Uterus (tissue), 4 donors: ENCODE results near the gene MCTP1. TPM values are rescaled to one million over a fixed set of nuclear protein-coding genes. Genes with fewer than 3 reads are reported as not detected.

Experiments
- DNase-seq, 2 donors: peaks; one replicate each; pipeline ENCODE4 v3.0.0-alpha.2; 2019 to 2020
- H3K27ac ChIP-seq, 2 donors: fragments of 200-600 bp; sonication (generic); 1 replicate in 1 of 2; 2 replicates in 1 of 2; pipeline ENCODE4 v1.5.1; 2016 to 2018
- H3K27me3 ChIP-seq, 2 donors: fragments of 200-600 bp; sonication (generic); one replicate each; pipeline ENCODE4 v1.5.1; 2018 to 2019; ENCODE audit warnings: control low read depth in 1 of 2
- H3K36me3 ChIP-seq, 2 donors: fragments of 200-600 bp; sonication (generic); one replicate each; pipeline ENCODE4 v1.5.1; 2019; ENCODE audit warnings: control low read depth in 1 of 2
- H3K4me1 ChIP-seq, 2 donors: fragments of 200-600 bp; sonication (generic); one replicate each; pipeline ENCODE4 v1.5.1; 2018 to 2019; ENCODE audit warnings: control low read depth in 1 of 2
- H3K4me3 ChIP-seq, 2 donors: fragments of 200-600 bp; sonication (generic); 1 replicate in 1 of 2; 2 replicates in 1 of 2; pipeline ENCODE4 v1.5.1; 2018 to 2019; ENCODE audit warnings: mild to moderate bottlenecking in 1 of 2
- H3K9me3 ChIP-seq, 2 donors: fragments of 200-600 bp; sonication (generic); one replicate each; pipeline ENCODE4 v1.5.1; 2019; ENCODE audit warnings: control low read depth in 1 of 2
- POLR2A ChIP-seq, 2 donors: fragments of 450-650 bp; IDR thresholded peaks; one replicate each; pipeline ENCODE4 v1.6.1; 2016; ENCODE audit warnings: antibody characterized with exemption in 2 of 2, mild to moderate bottlenecking in 1 of 2, moderate library complexity in 1 of 2
- intact Hi-C: fragments of 100-400 bp; cut with DNase I; formaldehyde crosslinking; loops from one replicate; pipeline ENCODE4 v1.15.1; 2023; ENCODE audit warnings: low total_unique reads
- total RNA-seq, 4 donors: library from RNA; depleted of rRNA in 3 of 4; stranded (reverse); fragments of >200 nt in 3 of 4; gene quantifications; one replicate each; pipeline versions ENCODE4 v1.1.0 to v1.2.4, GENCODE V29; 2014 to 2023
- TF ChIP-seq, protein P1 (sequence below), 4 experiments: fragments of 200-600 bp in 2 of 4; fragments of 450-650 bp in 2 of 4; sonication (generic) in 2 of 4; IDR thresholded peaks; one replicate each; pipeline ENCODE4 v1.5.1; 2016 to 2019; ENCODE audit warnings: antibody characterized with exemption in 4 of 4, mild to moderate bottlenecking in 2 of 4, moderate library complexity in 1 of 4
- donor health status: DM: yes; HTN: yes; CAD: no.

Gene MCTP1
- total RNA-seq, 4 donors from 2014 or later, result 25.3 to 114 (median 27.6) TPM

DNA sequence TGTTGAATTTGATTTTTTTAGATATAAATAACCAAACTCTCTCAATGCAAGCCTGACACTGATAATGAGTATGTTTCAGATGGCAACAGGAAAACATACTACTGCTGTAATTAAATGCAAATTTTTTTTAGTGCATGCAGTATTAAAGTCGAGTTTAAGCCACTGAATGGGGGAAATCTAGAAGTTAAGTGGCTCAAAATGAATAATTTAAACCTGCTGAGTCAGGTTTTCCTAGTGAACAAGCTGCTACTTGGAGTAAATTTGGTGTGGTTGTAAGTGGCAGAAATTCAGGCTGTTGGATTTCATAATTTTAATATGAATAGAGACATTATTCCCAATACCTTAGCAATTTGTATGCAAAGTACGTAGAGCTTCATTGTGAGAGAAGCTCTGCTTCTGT lies 544.6 kb downstream of the MCTP1 start:
- intact Hi-C loops, result no loop called here
- no peak overlapping the region for H3K4me3 ChIP-seq
- H3K27me3 ChIP-seq, result no peaks in the 10 kb centered on the region
- no peaks in the 10 kb centered on the region for H3K9me3 ChIP-seq
- no peak for TF ChIP-seq POLR2A (IDR thresholded peaks at IDR 0.05)
- TF ChIP-seq, protein P1, sequence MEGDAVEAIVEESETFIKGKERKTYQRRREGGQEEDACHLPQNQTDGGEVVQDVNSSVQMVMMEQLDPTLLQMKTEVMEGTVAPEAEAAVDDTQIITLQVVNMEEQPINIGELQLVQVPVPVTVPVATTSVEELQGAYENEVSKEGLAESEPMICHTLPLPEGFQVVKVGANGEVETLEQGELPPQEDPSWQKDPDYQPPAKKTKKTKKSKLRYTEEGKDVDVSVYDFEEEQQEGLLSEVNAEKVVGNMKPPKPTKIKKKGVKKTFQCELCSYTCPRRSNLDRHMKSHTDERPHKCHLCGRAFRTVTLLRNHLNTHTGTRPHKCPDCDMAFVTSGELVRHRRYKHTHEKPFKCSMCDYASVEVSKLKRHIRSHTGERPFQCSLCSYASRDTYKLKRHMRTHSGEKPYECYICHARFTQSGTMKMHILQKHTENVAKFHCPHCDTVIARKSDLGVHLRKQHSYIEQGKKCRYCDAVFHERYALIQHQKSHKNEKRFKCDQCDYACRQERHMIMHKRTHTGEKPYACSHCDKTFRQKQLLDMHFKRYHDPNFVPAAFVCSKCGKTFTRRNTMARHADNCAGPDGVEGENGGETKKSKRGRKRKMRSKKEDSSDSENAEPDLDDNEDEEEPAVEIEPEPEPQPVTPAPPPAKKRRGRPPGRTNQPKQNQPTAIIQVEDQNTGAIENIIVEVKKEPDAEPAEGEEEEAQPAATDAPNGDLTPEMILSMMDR (IDR thresholded peaks at IDR 0.05), result no peak
- no peak for DNase-seq
- no peaks in the 10 kb centered on the region for H3K36me3 ChIP-seq
- H3K27ac ChIP-seq, result no peak overlapping the region
- no peaks in the 10 kb centered on the region for H3K4me1 ChIP-seq

DNA sequence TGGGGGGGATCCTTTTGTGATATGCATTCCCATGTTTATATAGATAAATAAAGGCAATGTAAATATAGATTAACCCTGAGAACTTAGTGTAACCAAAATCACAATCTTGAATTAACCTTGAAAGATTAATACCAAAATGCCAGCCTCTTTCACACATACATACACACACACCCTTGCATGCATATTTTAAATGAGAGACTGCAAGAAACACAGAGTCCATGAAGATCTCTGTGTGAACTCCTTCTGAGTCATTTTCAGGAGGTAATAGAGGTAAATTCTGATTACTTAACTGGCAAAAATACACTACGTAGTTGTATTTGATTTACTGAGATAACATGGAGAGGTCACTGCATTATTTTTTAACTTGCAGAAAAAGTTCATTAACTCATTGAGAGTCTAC lies 548.4 kb downstream of the MCTP1 start:
- intact Hi-C loops, result no loop called here
- Histone ChIP-seq H3K9me3 (no peaks in the 10 kb centered on the region), H3K4me1 (no peaks in the 10 kb centered on the region), H3K27ac (no peak overlapping the region), H3K27me3 (no peaks in the 10 kb centered on the region), H3K4me3 (no peak overlapping the region), H3K36me3 (no peaks in the 10 kb centered on the region)
- no peak for DNase-seq
- TF ChIP-seq, protein P1 (IDR thresholded peaks at IDR 0.05), result no peak
- no peak for TF ChIP-seq POLR2A (IDR thresholded peaks at IDR 0.05)

DNA sequence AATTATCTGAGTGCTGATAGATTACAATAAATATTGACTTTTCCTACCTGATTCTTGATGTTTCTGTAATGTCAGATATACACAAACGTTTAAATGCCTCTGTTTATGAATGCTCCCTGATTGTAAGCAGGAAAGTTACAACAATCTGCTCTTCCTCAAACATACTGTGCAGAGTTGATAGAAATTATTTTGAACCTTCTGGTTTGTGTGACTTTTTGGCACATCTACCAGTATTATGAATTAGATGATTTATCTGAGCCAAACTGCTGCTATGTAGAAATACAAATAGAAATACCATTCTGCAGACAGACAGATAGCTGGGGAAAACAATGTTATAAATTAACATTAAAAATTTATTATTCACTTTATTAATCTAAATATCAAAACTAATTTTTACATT lies 553.4 kb downstream of the MCTP1 start:
- Histone ChIP-seq H3K36me3 (no peaks in the 10 kb centered on the region), H3K9me3 (no peaks in the 10 kb centered on the region)
- intact Hi-C loops, result no loop called here

DNA sequence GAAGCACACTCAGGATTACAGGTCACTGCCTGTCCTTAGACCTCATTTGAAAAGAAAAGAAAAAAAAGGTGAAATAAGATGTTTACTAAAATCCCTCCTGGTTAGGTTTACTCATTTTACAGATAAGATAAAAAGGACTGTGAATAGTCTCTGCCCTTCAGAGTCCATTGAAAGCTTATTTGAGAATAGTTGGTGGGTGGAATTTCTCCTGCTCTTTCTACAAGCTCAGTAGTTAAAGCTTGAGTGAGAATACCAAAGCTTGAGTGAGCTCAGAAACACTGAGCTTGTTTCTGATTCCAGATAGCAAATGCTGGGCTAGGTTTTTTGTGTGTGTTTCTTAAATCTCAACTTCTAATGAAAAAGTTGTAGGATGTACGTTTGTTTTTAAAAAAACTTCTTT lies 559.8 kb downstream of the MCTP1 start:
- intact Hi-C loops, result no loop called here
- no peaks in the 10 kb centered on the region for H3K27me3 ChIP-seq
- no peaks in the 10 kb centered on the region for H3K36me3 ChIP-seq
- H3K4me3 ChIP-seq, result no peak overlapping the region
- no peaks in the 10 kb centered on the region for H3K4me1 ChIP-seq
- H3K27ac ChIP-seq, result no peak overlapping the region
- TF ChIP-seq, protein P1 (IDR thresholded peaks at IDR 0.05), result no peak
- no peak for TF ChIP-seq POLR2A (IDR thresholded peaks at IDR 0.05)
- no peak for DNase-seq
- H3K9me3 ChIP-seq, result no peaks in the 10 kb centered on the region

More for the DNA sequence above, 553.4 kb downstream of the MCTP1 start:
- H3K27ac ChIP-seq, result no peak overlapping the region
- no peaks in the 10 kb centered on the region for H3K4me1 ChIP-seq
- no peaks in the 10 kb centered on the region for H3K27me3 ChIP-seq
- TF ChIP-seq, protein P1 (IDR thresholded peaks at IDR 0.05), result no peak
- TF ChIP-seq POLR2A (IDR thresholded peaks at IDR 0.05), result no peak
- no peak for DNase-seq
- H3K4me3 ChIP-seq, result no peak overlapping the region

DNA sequence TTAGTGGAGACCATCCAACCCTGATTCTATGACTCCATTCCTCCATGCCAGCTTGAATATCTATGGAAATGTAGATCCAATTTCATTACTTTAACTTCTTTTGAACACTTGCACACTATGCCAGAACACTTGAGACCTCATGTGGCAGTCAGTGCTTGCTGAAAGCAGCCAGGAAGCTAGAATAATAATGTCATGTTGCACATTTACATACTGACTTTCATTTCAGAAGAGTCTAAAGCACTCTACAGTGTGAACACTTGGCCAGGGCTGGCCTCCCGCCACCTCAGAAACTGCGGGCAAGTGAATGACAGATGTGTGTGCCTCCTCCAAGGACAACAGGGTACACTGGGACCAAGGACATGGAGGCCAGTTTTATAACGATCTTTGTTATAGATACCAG lies 569.1 kb downstream of the MCTP1 start:
- no peaks in the 10 kb centered on the region for H3K4me1 ChIP-seq
- no peak for DNase-seq
- H3K27me3 ChIP-seq, result no peaks in the 10 kb centered on the region
- H3K36me3 ChIP-seq, result no peaks in the 10 kb centered on the region
- H3K9me3 ChIP-seq, result no peaks in the 10 kb centered on the region
- no peak for TF ChIP-seq POLR2A (IDR thresholded peaks at IDR 0.05)
- TF ChIP-seq, protein P1 (IDR thresholded peaks at IDR 0.05), result no peak
- intact Hi-C loops, result no loop called here
- no peak overlapping the region for H3K4me3 ChIP-seq
- H3K27ac ChIP-seq, result no peak overlapping the region
